ENCODE measurements around the gene USHBP1.

DNA sequence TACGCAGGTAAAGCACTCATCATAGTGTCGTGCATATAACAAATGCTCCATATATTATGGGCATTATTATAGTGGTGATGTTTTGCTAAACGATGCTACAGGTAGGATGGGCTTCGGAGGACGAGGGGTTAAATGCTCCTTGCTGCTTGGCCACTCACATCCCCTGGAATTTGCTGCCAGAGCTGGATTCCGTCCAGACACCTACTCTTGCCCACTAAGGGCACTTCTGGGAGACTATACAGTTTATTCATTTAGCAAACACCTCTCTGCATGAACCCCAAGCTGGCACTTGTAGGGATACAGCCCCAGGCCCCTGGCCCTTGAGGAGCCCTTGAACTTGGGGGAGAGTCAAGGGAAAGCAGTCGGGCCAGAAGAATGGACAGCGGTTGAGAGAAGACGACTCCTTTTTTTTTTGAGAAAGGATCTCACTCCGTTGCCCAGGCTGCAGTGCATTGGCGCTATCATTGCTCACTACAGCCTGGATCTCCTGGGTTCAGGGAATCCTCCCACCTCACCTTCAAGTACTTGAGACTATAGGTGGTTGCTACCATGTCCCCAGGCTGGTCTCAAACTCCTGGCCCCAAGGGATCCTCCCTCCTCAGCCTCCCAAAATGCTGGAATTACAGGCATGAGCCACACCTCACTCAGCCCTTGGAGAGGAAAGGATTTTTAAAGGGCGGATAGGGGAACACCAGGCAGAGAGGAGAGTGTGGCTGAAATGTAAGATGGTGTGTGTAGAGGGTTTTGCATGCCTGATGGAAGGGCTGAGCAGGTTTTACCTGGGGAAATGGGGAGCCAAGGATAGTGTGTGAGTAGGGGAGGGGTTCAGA, 40.1 kb upstream of the USHBP1 start:
- TF ChIP-seq, protein P1, sequence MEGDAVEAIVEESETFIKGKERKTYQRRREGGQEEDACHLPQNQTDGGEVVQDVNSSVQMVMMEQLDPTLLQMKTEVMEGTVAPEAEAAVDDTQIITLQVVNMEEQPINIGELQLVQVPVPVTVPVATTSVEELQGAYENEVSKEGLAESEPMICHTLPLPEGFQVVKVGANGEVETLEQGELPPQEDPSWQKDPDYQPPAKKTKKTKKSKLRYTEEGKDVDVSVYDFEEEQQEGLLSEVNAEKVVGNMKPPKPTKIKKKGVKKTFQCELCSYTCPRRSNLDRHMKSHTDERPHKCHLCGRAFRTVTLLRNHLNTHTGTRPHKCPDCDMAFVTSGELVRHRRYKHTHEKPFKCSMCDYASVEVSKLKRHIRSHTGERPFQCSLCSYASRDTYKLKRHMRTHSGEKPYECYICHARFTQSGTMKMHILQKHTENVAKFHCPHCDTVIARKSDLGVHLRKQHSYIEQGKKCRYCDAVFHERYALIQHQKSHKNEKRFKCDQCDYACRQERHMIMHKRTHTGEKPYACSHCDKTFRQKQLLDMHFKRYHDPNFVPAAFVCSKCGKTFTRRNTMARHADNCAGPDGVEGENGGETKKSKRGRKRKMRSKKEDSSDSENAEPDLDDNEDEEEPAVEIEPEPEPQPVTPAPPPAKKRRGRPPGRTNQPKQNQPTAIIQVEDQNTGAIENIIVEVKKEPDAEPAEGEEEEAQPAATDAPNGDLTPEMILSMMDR (IDR thresholded peaks at IDR 0.05; ENCODE audit: insufficient read depth, low read length): no peak
- no peak for TF ChIP-seq SPI1 (IDR thresholded peaks at IDR 0.05; ENCODE audit: borderline replicate concordance, low read depth)

Measured in HL-60 (cell line).